Muscle of arm (tissue), 12 donors: Measurements from ENCODE around the gene JAKMIP3. TPM values are rescaled to one million over a fixed set of nuclear protein-coding genes. Genes with fewer than 3 reads are reported as not detected.

ENCODE experiments used
- DNase-seq: peaks from one replicate; pipeline ENCODE4 v3.0.0-alpha.2; 2013
- polyA plus RNA-seq, 12 donors: library from polyadenylated mRNA; unstranded; fragments of 120-200 nt; gene quantifications; one replicate each; pipeline ENCODE4 v1.2.1, GENCODE V29; 2013; ENCODE audit not compliant: insufficient read length in 12 of 12

JAKMIP3 gene
- polyA plus RNA-seq, 12 donors: 0.38 to 1.1 (median 0.66) TPM; not detected in 2

GRCh38 chr10:132043861-132044695 lies 21.7 kb upstream of the JAKMIP3 start:
- DNase-seq: no peak

GRCh38 chr10:132044803-132045202 lies 20.9 kb upstream of the JAKMIP3 start:
- DNase-seq: no peak

GRCh38 chr10:132045324-132045723 lies 20.4 kb upstream of the JAKMIP3 start:
- DNase-seq: no peak

GRCh38 chr10:132047575-132048293 lies 18.0 kb upstream of the JAKMIP3 start:
- no peak for DNase-seq

GRCh38 chr10:132048294-132048667 lies 17.5 kb upstream of the JAKMIP3 start:
- DNase-seq: no peak

- no peak for DNase-seq
These were observed 15.6 kb upstream of the JAKMIP3 start for GRCh38 chr10:132050191-132050590.

- DNase-seq: no peak
These were observed 13.6 kb upstream of the JAKMIP3 start for GRCh38 chr10:132052124-132052523.

GRCh38 chr10:132054564-132054963 lies 11.2 kb upstream of the JAKMIP3 start:
- DNase-seq: no peak

GRCh38 chr10:132055616-132056015 lies 10.1 kb upstream of the JAKMIP3 start:
- DNase-seq: no peak

GRCh38 chr10:132056663-132057062 lies 9.1 kb upstream of the JAKMIP3 start:
- DNase-seq: no peak

GRCh38 chr10:132057191-132057681 lies 8.5 kb upstream of the JAKMIP3 start:
- no peak for DNase-seq

- no peak for DNase-seq
These were observed 7.5 kb upstream of the JAKMIP3 start for GRCh38 chr10:132058111-132058745.

- DNase-seq: no peak
These were observed 6.7 kb upstream of the JAKMIP3 start for GRCh38 chr10:132058793-132059759.

GRCh38 chr10:132059760-132060508 lies 5.8 kb upstream of the JAKMIP3 start:
- DNase-seq: no peak

- no peak for DNase-seq
These were observed 4.7 kb upstream of the JAKMIP3 start for GRCh38 chr10:132061030-132061429.

- no peak for DNase-seq
These were observed 4.3 kb upstream of the JAKMIP3 start for GRCh38 chr10:132061465-132061864.

- no peak for DNase-seq
These were observed 3.6 kb upstream of the JAKMIP3 start for GRCh38 chr10:132062116-132062515.

- DNase-seq: no peak
These were observed 2.9 kb upstream of the JAKMIP3 start for GRCh38 chr10:132062641-132063390.

GRCh38 chr10:132063432-132063831 lies 2.3 kb upstream of the JAKMIP3 start:
- DNase-seq: no peak
